ENCODE data around the gene TMEM176B. TPM values are rescaled to one million over a fixed set of nuclear protein-coding genes. Genes with fewer than 3 reads are reported as not detected.

Gene TMEM176B
- total RNA-seq, 2 donors from 2014 or later: 21.0 to 25.2 TPM

- TF ChIP-seq CTCF (IDR thresholded peaks at IDR 0.05): no peak
- Histone ChIP-seq H3K27ac (no peak overlapping the region), H3K9me3 (no peaks in the 10 kb centered on the region), H3K4me1 (ENCODE audit: control insufficient read depth in 1 of 2, low read depth in 2 of 2) (no peaks in the 10 kb centered on the region), H3K27me3 (replicated peaks; ENCODE audit: insufficient read depth) (no peaks in the 10 kb centered on the region), H3K4me3 (no peak overlapping the region), H3K36me3 (no peaks in the 10 kb centered on the region)
- DNase-seq (ENCODE audit: low spot score) (no peak), ATAC-seq (ENCODE audit: insufficient number of reproducible peaks, low FRiP score, low read depth) (no peak)
These were observed 6.5 kb downstream of the TMEM176B start for GRCh38 chr7:150793569-150794238.

GRCh38 chr7:150791746-150792452 is 8.3 kb downstream of the TMEM176B start:
- DNase-seq (ENCODE audit: low spot score) (no peak), ATAC-seq (ENCODE audit: insufficient number of reproducible peaks, low FRiP score, low read depth) (no peak)
- Histone ChIP-seq H3K27me3 (replicated peaks; ENCODE audit: insufficient read depth) (no peaks in the 10 kb centered on the region), H3K27ac (no peak overlapping the region), H3K4me3 (no peak overlapping the region), H3K9me3 (no peaks in the 10 kb centered on the region), H3K4me1 (ENCODE audit: control insufficient read depth in 1 of 2, low read depth in 2 of 2) (peaks cover 0 to 4% of the 10 kb centered on the region in 2 donors), H3K36me3 (no peaks in the 10 kb centered on the region)
- TF ChIP-seq CTCF (IDR thresholded peaks at IDR 0.05): no peak

- H3K36me3 ChIP-seq: no peaks in the 10 kb centered on the region
- H3K4me3 ChIP-seq: no peak overlapping the region
- H3K9me3 ChIP-seq: no peaks in the 10 kb centered on the region
- ATAC-seq (ENCODE audit: insufficient number of reproducible peaks, low FRiP score, low read depth): no peak
- no peak for TF ChIP-seq CTCF (IDR thresholded peaks at IDR 0.05)
- DNase-seq (ENCODE audit: low spot score): no peak
- peaks cover 0 to 4% of the 10 kb centered on the region in 2 donors for H3K4me1 ChIP-seq (ENCODE audit: control insufficient read depth in 1 of 2, low read depth in 2 of 2)
- no peak overlapping the region for H3K27ac ChIP-seq
- H3K27me3 ChIP-seq (replicated peaks; ENCODE audit: insufficient read depth): no peaks in the 10 kb centered on the region
These were observed 8.9 kb downstream of the TMEM176B start for GRCh38 chr7:150791304-150791703.

- TF ChIP-seq CTCF (IDR thresholded peaks at IDR 0.05): no peak
These were observed 9.6 kb downstream of the TMEM176B start for GRCh38 chr7:150790416-150791075.

More at GRCh38 chr7:150790416-150791075, 9.6 kb downstream of the TMEM176B start:
- DNase-seq (ENCODE audit: low spot score) (no peak), ATAC-seq (ENCODE audit: insufficient number of reproducible peaks, low FRiP score, low read depth) (no peak)
- Histone ChIP-seq H3K4me1 (ENCODE audit: control insufficient read depth in 1 of 2, low read depth in 2 of 2) (peaks cover 0 to 4% of the 10 kb centered on the region in 2 donors), H3K9me3 (no peaks in the 10 kb centered on the region), H3K4me3 (no peak overlapping the region), H3K36me3 (no peaks in the 10 kb centered on the region), H3K27me3 (replicated peaks; ENCODE audit: insufficient read depth) (no peaks in the 10 kb centered on the region), H3K27ac (no peak overlapping the region)
